Trophoblast cell (in vitro differentiated cells and primary cell): ENCODE results near the gene SPIN1.

Source experiments
- DNase-seq, 2 donors: peaks; one replicate each; pipeline ENCODE4 v3.0.0-alpha.2; 2016
- H2AFZ ChIP-seq: 2 replicates; pipeline ENCODE4 v1.6.1; 2013; ENCODE audit warnings: low read length, moderate library complexity, mild to moderate bottlenecking; ENCODE audit not compliant: insufficient read depth, poor library complexity
- H2AK5ac ChIP-seq: 2 replicates; pipeline ENCODE4 v1.6.1; 2013; ENCODE audit warnings: mild to moderate bottlenecking, low read length
- H2BK120ac ChIP-seq: 2 replicates; pipeline ENCODE4 v1.6.1; 2013; ENCODE audit warnings: low read length, mild to moderate bottlenecking, moderate library complexity; ENCODE audit not compliant: insufficient read depth, poor library complexity
- H2BK12ac ChIP-seq: 2 replicates; pipeline ENCODE4 v1.6.1; 2013; ENCODE audit warnings: mild to moderate bottlenecking, low read length, moderate library complexity
- H2BK5ac ChIP-seq: 2 replicates; pipeline ENCODE4 v1.6.1; 2013; ENCODE audit warnings: low read length, low read depth, moderate library complexity, mild to moderate bottlenecking; ENCODE audit not compliant: poor library complexity
- H3K14ac ChIP-seq: 2 replicates; pipeline ENCODE4 v1.6.1; 2013; ENCODE audit warnings: mild to moderate bottlenecking, low read length
- H3K18ac ChIP-seq: 2 replicates; pipeline ENCODE4 v1.6.1; 2013; ENCODE audit warnings: mild to moderate bottlenecking, low read length
- H3K23ac ChIP-seq: 2 replicates; pipeline ENCODE4 v1.6.1; 2013; ENCODE audit warnings: low read length
- H3K27ac ChIP-seq: 2 replicates; pipeline ENCODE4 v1.5.1; 2013; ENCODE audit warnings: low read depth, mild to moderate bottlenecking, inconsistent platforms, low read length, moderate library complexity
- H3K27me3 ChIP-seq: 2 replicates; pipeline ENCODE4 v1.6.1; 2013; ENCODE audit warnings: inconsistent platforms, mild to moderate bottlenecking, low read length, moderate library complexity; ENCODE audit not compliant: insufficient read depth
- H3K36me3 ChIP-seq, 2 experiments: 1 replicate in 1 of 2; 2 replicates in 1 of 2; pipeline ENCODE4 v1.6.1; 2013; ENCODE audit warnings: low read length in 2 of 2, mild to moderate bottlenecking in 2 of 2, moderate library complexity in 1 of 2; ENCODE audit not compliant: insufficient read depth in 2 of 2, control insufficient read depth in 1 of 2
- H3K4ac ChIP-seq: 2 replicates; pipeline ENCODE4 v1.6.1; 2013; ENCODE audit warnings: low read depth, mild to moderate bottlenecking, low read length, moderate library complexity
- H3K4me1 ChIP-seq, 2 experiments: 1 replicate in 1 of 2; 2 replicates in 1 of 2; pipeline ENCODE4 v1.6.1; 2013; ENCODE audit warnings: low read length in 2 of 2, mild to moderate bottlenecking in 2 of 2, moderate library complexity in 1 of 2; ENCODE audit not compliant: insufficient read depth in 2 of 2, control insufficient read depth in 1 of 2
- H3K4me2 ChIP-seq: 2 replicates; pipeline ENCODE4 v1.6.1; 2013; ENCODE audit warnings: inconsistent platforms, mild to moderate bottlenecking, low read length, moderate library complexity
- H3K4me3 ChIP-seq: 2 replicates; pipeline ENCODE4 v1.5.1; 2013; ENCODE audit warnings: mild to moderate bottlenecking, low read depth, low read length, inconsistent platforms
- H3K79me1 ChIP-seq: one replicate; pipeline ENCODE4 v1.6.1; 2013; ENCODE audit warnings: low read length
- H3K79me2 ChIP-seq: 2 replicates; pipeline ENCODE4 v1.6.1; 2013; ENCODE audit warnings: low read length, mild to moderate bottlenecking; ENCODE audit not compliant: control insufficient read depth, insufficient read depth, poor library complexity
- H3K9ac ChIP-seq: 2 replicates; pipeline ENCODE4 v1.6.1; 2013; ENCODE audit warnings: mild to moderate bottlenecking, low read length
- H3K9me3 ChIP-seq: 2 replicates; pipeline ENCODE4 v1.6.1; 2013; ENCODE audit warnings: low read depth, mild to moderate bottlenecking, control low read depth, inconsistent platforms, low read length; ENCODE audit not compliant: insufficient read depth
- H4K12ac ChIP-seq: 2 replicates; pipeline ENCODE4 v1.6.1; 2013; ENCODE audit warnings: low read depth, mild to moderate bottlenecking, low read length, moderate library complexity
- H4K8ac ChIP-seq: 2 replicates; pipeline ENCODE4 v1.6.1; 2013; ENCODE audit warnings: low read depth, mild to moderate bottlenecking, low read length, moderate library complexity
- H4K91ac ChIP-seq: one replicate; pipeline ENCODE4 v1.6.1; 2013; ENCODE audit warnings: low read depth, mild to moderate bottlenecking, low read length, moderate library complexity
- WGBS: extraction: QIAGEN DNeasy Blood & Tissue Kit; methylation state at CpG from one replicate; pipeline ENCODE4 v1.1.7; 2013; ENCODE audit warnings: missing lambda C conversion rate; ENCODE audit not compliant: insufficient read length, insufficient coverage; ENCODE audit errors: extremely low coverage; 5-methylcytosine and 5-hydroxymethylcytosine counted together

Gene SPIN1

DNA sequence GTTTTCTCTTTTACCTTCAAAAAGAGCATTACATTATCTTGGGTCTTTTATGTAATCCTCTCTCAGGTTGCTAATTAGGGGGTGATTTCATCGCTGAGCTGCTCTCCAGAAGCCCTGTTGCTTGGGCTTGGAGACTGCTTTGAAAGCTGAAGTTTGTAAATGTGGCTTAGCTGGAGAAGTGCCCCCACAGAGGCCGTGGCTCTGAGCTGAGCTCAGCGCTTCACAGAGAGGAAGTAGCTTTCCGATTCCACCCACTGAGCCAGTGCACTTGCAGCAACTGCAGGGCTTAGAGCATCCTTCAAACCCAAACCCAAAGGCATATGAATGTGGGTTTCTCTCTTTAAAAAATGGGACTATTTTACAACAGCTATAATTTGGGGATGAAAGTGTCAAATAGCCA, 133.1 kb downstream of the SPIN1 start:
- Histone ChIP-seq H3K18ac (no peak overlapping the region), H3K36me3 (no peaks in the 10 kb centered on the region), H4K91ac (no peak overlapping the region), H2BK5ac (no peak overlapping the region), H3K4ac (no peak overlapping the region), H2AK5ac (no peak overlapping the region), H3K27me3 (no peaks in the 10 kb centered on the region), H4K8ac (peak overlapping the region; percentile 2), H3K9me3 (no peaks in the 10 kb centered on the region), H3K9ac (no peak overlapping the region), H2AFZ (no peak overlapping the region), H3K23ac (no peak overlapping the region), H3K4me1 (peaks cover 0 to 2% of the 10 kb centered on the region in 2 experiments), H3K4me2 (no peak overlapping the region), H3K27ac (no peak overlapping the region), H3K14ac (no peak overlapping the region), H3K79me1 (peaks cover 5% of the 10 kb centered on the region), H2BK12ac (no peak overlapping the region), H3K4me3 (no peak overlapping the region), H4K12ac (no peak overlapping the region), H2BK120ac (no peak overlapping the region), H3K79me2 (no peaks in the 10 kb centered on the region)
- WGBS, result no CpG with 5 or more reads among the region's 4 CpGs
- DNase-seq, result no peak

DNA sequence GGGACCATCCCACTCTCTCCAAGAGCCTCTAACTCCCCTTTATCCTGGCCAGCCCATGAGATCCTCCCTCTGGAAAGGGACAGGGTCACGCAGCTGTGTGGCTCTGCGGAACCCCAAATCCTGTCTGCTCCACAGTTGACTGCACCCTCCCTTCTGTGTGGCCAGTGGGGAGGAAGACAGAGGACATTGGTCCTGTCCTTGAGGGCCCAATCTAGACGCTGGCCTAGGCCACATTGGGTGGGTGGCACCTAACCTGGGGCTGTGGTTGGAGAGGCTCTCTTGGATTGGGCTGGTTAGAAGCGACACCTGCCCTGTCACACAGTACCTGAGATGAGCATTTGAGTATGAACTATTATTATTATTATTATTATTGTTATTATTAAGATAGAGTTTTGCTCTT, 134.1 kb downstream of the SPIN1 start:
- Histone ChIP-seq H2BK12ac (peak overlapping the region; percentile 67), H4K91ac (peak overlapping the region; percentile 38), H3K27me3 (no peaks in the 10 kb centered on the region), H3K4ac (no peak overlapping the region), H2BK120ac (peak overlapping the region; percentile 14), H3K18ac (no peak overlapping the region), H4K8ac (no peak overlapping the region), H3K14ac (no peak overlapping the region), H4K12ac (no peak overlapping the region), H3K4me1 (peaks cover 0 to 2% of the 10 kb centered on the region in 2 experiments), H2BK5ac (no peak overlapping the region), H2AK5ac (peak overlapping the region; percentile 49), H3K23ac (no peak overlapping the region), H3K9ac (no peak overlapping the region), H3K79me1 (peaks cover 5% of the 10 kb centered on the region), H3K4me3 (no peak overlapping the region), H3K27ac (no peak overlapping the region), H3K4me2 (no peak overlapping the region), H3K79me2 (no peaks in the 10 kb centered on the region), H2AFZ (no peak overlapping the region), H3K36me3 (no peaks in the 10 kb centered on the region), H3K9me3 (no peaks in the 10 kb centered on the region)
- no CpG with 5 or more reads among the region's 4 CpGs for WGBS
- no peak for DNase-seq

DNA sequence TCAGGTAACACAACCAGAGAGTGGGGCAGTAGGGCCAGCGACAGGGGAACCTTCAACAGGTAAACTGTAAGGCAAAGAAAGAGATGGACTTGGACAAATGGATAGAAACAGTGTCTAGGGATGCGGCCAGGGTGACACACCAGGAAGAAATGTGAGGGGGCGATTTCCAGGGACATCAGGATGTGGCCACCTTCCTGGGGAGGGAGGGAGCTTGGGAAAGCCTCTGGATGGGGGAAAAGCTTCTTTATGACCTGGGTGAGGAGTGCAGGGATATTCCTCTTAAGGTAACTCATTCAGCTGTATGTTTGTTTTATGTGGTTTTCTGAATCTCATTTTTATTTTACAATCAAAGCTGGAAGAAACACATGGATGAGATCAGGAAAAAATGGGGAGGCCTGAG, 134.8 kb downstream of the SPIN1 start:
- no peak overlapping the region for H3K4me3 ChIP-seq
- H2AFZ ChIP-seq, result no peak overlapping the region
- no peak overlapping the region for H4K8ac ChIP-seq
- H3K36me3 ChIP-seq, result no peaks in the 10 kb centered on the region
- H3K4me2 ChIP-seq, result no peak overlapping the region
- no peaks in the 10 kb centered on the region for H3K79me2 ChIP-seq
- H3K79me1 ChIP-seq, result peaks cover 5% of the 10 kb centered on the region
- no peak for DNase-seq
- WGBS, result no CpG with 5 or more reads among the region's 3 CpGs
- H4K91ac ChIP-seq, result no peak overlapping the region
- H3K23ac ChIP-seq, result no peak overlapping the region
- H3K27ac ChIP-seq, result no peak overlapping the region
- no peak overlapping the region for H3K18ac ChIP-seq
- no peak overlapping the region for H2BK120ac ChIP-seq
- no peak overlapping the region for H2AK5ac ChIP-seq
- H3K4me1 ChIP-seq, result peaks cover 0 to 2% of the 10 kb centered on the region in 2 experiments
- H3K9me3 ChIP-seq, result no peaks in the 10 kb centered on the region
- no peak overlapping the region for H3K4ac ChIP-seq
- no peak overlapping the region for H3K9ac ChIP-seq
- H2BK12ac ChIP-seq, result no peak overlapping the region
- H3K14ac ChIP-seq, result no peak overlapping the region
- no peak overlapping the region for H2BK5ac ChIP-seq
- H3K27me3 ChIP-seq, result no peaks in the 10 kb centered on the region
- no peak overlapping the region for H4K12ac ChIP-seq

DNA sequence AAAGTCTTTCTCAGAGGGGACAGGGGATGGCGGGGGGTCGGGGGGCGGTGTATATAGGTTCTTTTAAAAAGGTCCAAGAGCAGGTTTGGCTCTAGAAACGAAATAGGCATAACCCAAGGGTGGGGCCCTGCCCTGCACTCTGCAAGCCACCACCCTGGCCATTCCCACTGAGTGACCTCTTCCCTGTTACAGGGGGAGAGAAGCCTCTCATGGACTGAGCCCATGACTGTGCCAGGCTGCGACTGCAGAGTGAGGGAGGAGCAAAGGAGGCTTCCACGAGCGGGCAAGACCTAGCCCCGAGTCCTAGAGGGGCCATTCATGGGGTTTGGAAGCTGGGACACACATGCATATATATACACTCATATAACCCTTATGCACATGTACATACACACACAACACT, 136.7 kb downstream of the SPIN1 start:
- Histone ChIP-seq H3K27me3 (no peaks in the 10 kb centered on the region), H2BK120ac (no peak overlapping the region), H2AFZ (no peak overlapping the region), H4K8ac (no peak overlapping the region), H3K4ac (no peak overlapping the region), H3K4me1 (peaks cover 5 to 9% of the 10 kb centered on the region in 2 experiments), H3K79me2 (no peaks in the 10 kb centered on the region), H3K79me1 (peaks cover 11% of the 10 kb centered on the region), H4K12ac (no peak overlapping the region), H3K9me3 (no peaks in the 10 kb centered on the region), H3K36me3 (no peaks in the 10 kb centered on the region), H3K18ac (no peak overlapping the region), H2AK5ac (no peak overlapping the region), H3K14ac (no peak overlapping the region), H4K91ac (no peak overlapping the region), H3K23ac (no peak overlapping the region), H2BK12ac (no peak overlapping the region), H3K4me3 (no peak overlapping the region), H3K4me2 (no peak overlapping the region), H2BK5ac (no peak overlapping the region), H3K9ac (no peak overlapping the region), H3K27ac (no peak overlapping the region)
- no peak for DNase-seq
- no CpG with 5 or more reads among the region's 8 CpGs for WGBS
